GM12878 (cell line): ENCODE data around the gene ODR4. TPM values are rescaled to one million over a fixed set of nuclear protein-coding genes. Genes with fewer than 3 reads are reported as not detected.

Experiments used
- ATAC-seq: fragments of 200-7000 bp; cut with Tn5 transposase; 3 replicates; pipeline ENCODE4 v1.9.1; 2020; ENCODE audit warnings: mild to moderate bottlenecking, moderate library complexity
- BruUV-seq: library from RNA; stranded (reverse); fragments of 400-500 nt; replicated peaks from 2 replicates; lab custom pipeline; 2021; lab: Mats Ljungman, UMichigan
- CTCF ChIA-PET: fragments of 300-600 bp; sonication (Branson Sonifier 250); formaldehyde crosslinking; extraction: SDS; loops from one replicate; lab custom pipeline; 2021; ENCODE audit warnings: inconsistent platforms; lab: Yijun Ruan, JAX
- POLR2A ChIA-PET: fragments of 350-600 bp; formaldehyde crosslinking; extraction: SDS; loops from one replicate; lab custom pipeline; 2021; ENCODE audit warnings: inconsistent platforms; lab: Charles Lee
- RAD21 ChIA-PET: fragments of 300-600 bp; sonication (Branson Sonifier 250); formaldehyde crosslinking; loops from one replicate; lab custom pipeline; 2023; ENCODE audit warnings: antibody characterized with exemption; ENCODE audit not compliant: unreplicated experiment; lab: Charles Lee
- SMC1A ChIA-PET: fragments of 300-600 bp; sonication (Branson Sonifier 250); formaldehyde crosslinking; loops from one replicate; lab custom pipeline; 2023; ENCODE audit not compliant: unreplicated experiment, uncharacterized antibody; lab: Charles Lee
- DNase-seq: peaks from one replicate; pipeline ENCODE4 v3.0.0-alpha.2; 2011; ENCODE audit warnings: low read depth, low spot score
- FAIRE-seq: peaks from 3 replicates; lab custom pipeline; 2011; peaks lifted over from hg19 to GRCh38; lab: Jason Lieb, UNC
- H2AFZ ChIP-seq: 2 replicates; pipeline ENCODE4 v1.6.0; 2011; ENCODE audit warnings: low read depth, low read length, control low read depth; ENCODE audit not compliant: control insufficient read depth
- H3K27ac ChIP-seq: 2 replicates; pipeline ENCODE4 v1.5.1; 2011; ENCODE audit warnings: control low read depth; ENCODE audit not compliant: control insufficient read depth, insufficient read depth
- H3K27me3 ChIP-seq, 2 experiments: replicated peaks in 1 of 2; 2 replicates each; pipeline versions ENCODE4 v1.6.0 to v1.6.1; 2011; ENCODE audit warnings: low read length in 1 of 2; ENCODE audit not compliant: control insufficient read depth in 2 of 2, insufficient read depth in 2 of 2
- H3K36me3 ChIP-seq, 2 experiments: 2 replicates each; pipeline ENCODE4 v1.5.1; 2011; ENCODE audit warnings: low read length in 1 of 2; ENCODE audit not compliant: control insufficient read depth in 2 of 2, insufficient read depth in 2 of 2
- H3K4me1 ChIP-seq: 2 replicates; pipeline ENCODE4 v1.6.1; 2011; ENCODE audit warnings: mild to moderate bottlenecking, low read length, moderate library complexity, mixed read lengths; ENCODE audit not compliant: control insufficient read depth, insufficient read depth
- H3K4me2 ChIP-seq: 2 replicates; pipeline ENCODE4 v1.6.0; 2011; ENCODE audit warnings: control low read depth; ENCODE audit not compliant: control insufficient read depth, insufficient read depth
- H3K4me3 ChIP-seq: fragments of 200-600 bp; sonication (generic); 2 replicates; pipeline ENCODE4 v1.5.1; 2016
- H3K79me2 ChIP-seq: 2 replicates; pipeline ENCODE4 v1.6.0; 2011; ENCODE audit warnings: low read length; ENCODE audit not compliant: control insufficient read depth, insufficient read depth
- H3K9ac ChIP-seq: 2 replicates; pipeline ENCODE4 v1.8.0; 2011; ENCODE audit warnings: low read length, control low read depth, mixed read lengths; ENCODE audit not compliant: control insufficient read depth, insufficient read depth
- H3K9me3 ChIP-seq: replicated peaks from 3 replicates; pipeline ENCODE4 v1.5.1; 2011; ENCODE audit warnings: mild to moderate bottlenecking, low read length; ENCODE audit not compliant: control insufficient read depth, insufficient read depth
- H4K20me1 ChIP-seq: 2 replicates; pipeline ENCODE4 v1.6.0; 2011; ENCODE audit not compliant: control insufficient read depth, insufficient read depth
- ATF2 ChIP-seq: IDR thresholded peaks from 2 replicates; pipeline ENCODE4 v1.6.1; 2012; ENCODE audit warnings: low read length, inconsistent platforms
- ATF7 ChIP-seq: fragments of 450-650 bp; IDR thresholded peaks from 2 replicates; pipeline ENCODE4 v1.6.1; 2016; ENCODE audit warnings: low read depth, mild to moderate bottlenecking
- CBX3 ChIP-seq: fragments of 200-600 bp; sonication (generic); IDR thresholded peaks from 2 replicates; pipeline ENCODE4 v1.6.1; 2016; ENCODE audit warnings: low read depth, borderline replicate concordance
- CBX5 ChIP-seq: sonication (generic); IDR thresholded peaks from 2 replicates; pipeline ENCODE4 v1.6.1; 2016; ENCODE audit warnings: low read depth, moderate library complexity, mild to moderate bottlenecking, inconsistent platforms
- CEBPB ChIP-seq, 2 experiments: fragments of 150-350 bp in 1 of 2; IDR thresholded peaks; 2 replicates each; pipeline ENCODE4 v1.6.1; 2012 to 2014; ENCODE audit warnings: low read depth in 2 of 2, low read length in 2 of 2, borderline replicate concordance in 1 of 2, inconsistent platforms in 1 of 2
- CHD1 ChIP-seq: IDR thresholded peaks from 2 replicates; pipeline ENCODE4 v1.6.1; 2012; ENCODE audit warnings: low read depth, low read length, improper control_type of control experiment
- GATAD2B ChIP-seq: fragments of 450-650 bp; conservative IDR thresholded peaks from 2 replicates; pipeline ENCODE4 v1.6.1; 2017; ENCODE audit warnings: low read depth, mild to moderate bottlenecking, moderate library complexity
- MXI1 ChIP-seq: fragments of 150-350 bp; IDR thresholded peaks from 2 replicates; pipeline ENCODE4 v1.6.1; 2011; ENCODE audit warnings: low read depth, mild to moderate bottlenecking, inconsistent platforms, low read length, improper control_type of control experiment
- NFYB ChIP-seq: IDR thresholded peaks from 2 replicates; pipeline ENCODE4 v1.6.1; 2011; ENCODE audit warnings: low read depth, mild to moderate bottlenecking, low read length, improper control_type of control experiment, moderate library complexity; ENCODE audit not compliant: insufficient read depth
- PAX5 ChIP-seq: IDR thresholded peaks from 2 replicates; pipeline ENCODE4 v1.6.1; 2011; ENCODE audit warnings: low read depth, low read length, borderline replicate concordance
- RAD21 ChIP-seq: IDR thresholded peaks from 2 replicates; pipeline ENCODE4 v1.6.1; 2011; ENCODE audit warnings: mild to moderate bottlenecking, low read depth, low read length, moderate library complexity; ENCODE audit not compliant: insufficient read depth
- SP1 ChIP-seq: IDR thresholded peaks from one replicate; pipeline ENCODE4 v1.6.1; 2011; ENCODE audit warnings: low read depth, low read length
- YBX1 ChIP-seq: fragments of 450-650 bp; IDR thresholded peaks from 2 replicates; pipeline ENCODE4 v1.6.1; 2016; ENCODE audit warnings: antibody characterized with exemption
- YY1 ChIP-seq: IDR thresholded peaks from 2 replicates; pipeline ENCODE4 v1.6.1; 2011; ENCODE audit warnings: low read depth, mild to moderate bottlenecking, low read length
- ZNF217 ChIP-seq: fragments of 450-650 bp; IDR thresholded peaks from 2 replicates; pipeline ENCODE4 v1.6.1; 2017; ENCODE audit warnings: antibody characterized with exemption, mild to moderate bottlenecking
- WGBS: methylation state at CpG from one replicate; pipeline ENCODE4 v1.1.6; 2016; ENCODE audit warnings: low lambda C conversion rate; ENCODE audit not compliant: insufficient replicate concordance, insufficient coverage; ENCODE audit errors: missing lambda C conversion rate; 5-methylcytosine and 5-hydroxymethylcytosine counted together
- in situ Hi-C: fragments of 300-500 bp; cut with MboI; formaldehyde crosslinking; loops from 9 replicates; pipeline ENCODE4 v1.14.3; 2018; ENCODE audit warnings: mixed read lengths
- intact Hi-C: fragments of 100-400 bp; cut with micrococcal nuclease; formaldehyde crosslinking; loops from one replicate; pipeline ENCODE4 v1.14.2; 2022; ENCODE audit not compliant: unreplicated experiment
- polyA plus RNA-seq, 11 experiments: library from polyadenylated mRNA; depleted of rRNA in 4 of 11; unstranded in 6 of 11; stranded (reverse) in 5 of 11; fragments of >200 nt; fragmentation: Nextera tagmentation in 4 of 11; fragmentation: Illumina TruSeq in 1 of 11; extraction: Ambion mirVana in 4 of 11; extraction: Trizol in 1 of 11; gene quantifications; 1 replicate in 1 of 11; 2 replicates in 10 of 11; pipeline versions ENCODE4 v1.2.1 to v1.2.3, GENCODE V29; 2011 to 2016; ENCODE audit warnings: inconsistent platforms in 2 of 11, missing spikeins in 2 of 11, low read depth in 1 of 11
- total RNA-seq, 4 experiments: library from RNA; depleted of rRNA in 3 of 4; stranded (reverse); fragments of >200 nt in 3 of 4; fragmentation: Illumina TruSeq in 1 of 4; extraction: Trizol in 1 of 4; gene quantifications; 2 replicates each; pipeline versions ENCODE4 v1.2.1 to v1.2.3, GENCODE V29; 2013 to 2021

Gene ODR4
- total and polyA plus RNA-seq, 10 of the 15 experiments (the other 5 are each of a cell fraction or from before 2014, with no cell fraction given) = 10.4 to 19.4 (median 13.3) TPM

- no peaks in the 10 kb centered on the region for H3K27me3 ChIP-seq
- DNase-seq = no peak
- H3K4me2 ChIP-seq = no peak within 1 kb of the TSS
- H3K4me1 ChIP-seq = no peaks in the 10 kb centered on the region; the same call in 1 of the 2 replicates
- no peaks in the 10 kb centered on the region for H3K36me3 ChIP-seq
- no peak within 1 kb of the TSS for H3K27ac ChIP-seq
- intact Hi-C loops = no loop called here
- H3K9me3 ChIP-seq = no peaks in the 10 kb centered on the region
- CTCF ChIA-PET = interaction anchor here (1.0 to 1.3 kb wide), 2 partner anchors 16 to 22 kb away, joined by 3 to 4 read pairs; no protein-coding TSS in a partner anchor
- SMC1A ChIA-PET = interaction anchor here (1.0 kb wide), 1 partner anchor 19 kb away, joined by 4 read pairs; no protein-coding TSS in a partner anchor
- RAD21 ChIA-PET = no interaction called here
- POLR2A ChIA-PET = no interaction called here
- ATAC-seq = no peak
- WGBS = 74% methylated on average over 2 of the region's 2 CpGs
- no peak within 1 kb of the TSS for H3K9ac ChIP-seq
- FAIRE-seq = no peak
- H3K4me3 ChIP-seq = no peak within 1 kb of the TSS
- in situ Hi-C loops = no loop called here
- BruUV-seq = no TSS peak
- H2AFZ ChIP-seq = no peak within 1 kb of the TSS
- TF ChIP-seq CHD1 (no peak), YY1 (no peak), CBX3 (no peak), ZNF217 (no peak), RAD21 (no peak), YBX1 (no peak), SP1 (no peak), CBX5 (no peak), CEBPB (IDR thresholded peaks at IDR 0.05; ENCODE audit: borderline replicate concordance in 1 of 2, low read depth in 2 of 2, low read length in 2 of 2) (no peak), GATAD2B (no peak), ATF7 (no peak), PAX5 (no peak), MXI1 (no peak), NFYB (no peak), ATF2 (no peak)
- H3K79me2 ChIP-seq = no peaks in the 10 kb centered on the region
- H4K20me1 ChIP-seq = no peaks in the 10 kb centered on the region
Measured at GRCh38 chr1:186461014-186461413, 85.4 kb downstream of the ODR4 start, which contains the start of gene PDC. Gene PDC (minus strand): TSS chr1:186461114. CDS start chr1:186449459, 11,655 bp downstream.
